HCT116 (cell line): Measurements from ENCODE around the gene ZFP92. TPM values are rescaled to one million over a fixed set of nuclear protein-coding genes. Genes with fewer than 3 reads are reported as not detected.

Experiments used
- ATAC-seq: fragments of 200-7000 bp; cut with Tn5 transposase; 2 replicates; pipeline ENCODE4 v1.9.1; 2020; ENCODE audit warnings: mild to moderate bottlenecking, moderate library complexity
- BruUV-seq: library from RNA; stranded (reverse); fragments of 400-500 nt; replicated peaks from 2 replicates; lab custom pipeline; 2021; lab: Mats Ljungman, UMichigan
- CTCF ChIA-PET: fragments of 300-600 bp; sonication (Branson Sonifier 250); formaldehyde crosslinking; loops from one replicate; lab custom pipeline; 2021; ENCODE audit warnings: antibody characterized with exemption; lab: Charles Lee
- POLR2A ChIA-PET: fragments of 300-600, 350-600 bp; sonication (Branson Sonifier 250); formaldehyde crosslinking; loops from one replicate; lab custom pipeline; 2021; ENCODE audit warnings: antibody characterized with exemption; lab: Charles Lee
- RAD21 ChIA-PET, 2 experiments: fragments of 300-600 bp; sonication (Branson Sonifier 250); formaldehyde crosslinking; loops; one replicate each; lab custom pipeline; 2023; ENCODE audit warnings: low total read pairs in 2 of 2; ENCODE audit not compliant: uncharacterized antibody in 2 of 2, unreplicated experiment in 2 of 2, low non-redundant PET in 1 of 2; lab: Charles Lee
- DNase-seq: peaks from one replicate; pipeline ENCODE4 v3.0.0-alpha.2; 2010; ENCODE audit warnings: low read depth, low spot score
- H2AFZ ChIP-seq: fragments of 200-600 bp; shearing (Covaris generic), sonication (generic); 2 replicates; pipeline ENCODE4 v1.6.1; 2017; ENCODE audit warnings: low read depth, mixed run types, mixed read lengths, antibody characterized with exemption, low read length; ENCODE audit not compliant: poor library complexity, severe bottlenecking
- H3K27ac ChIP-seq: 2 replicates; pipeline ENCODE4 v1.5.1; 2012; ENCODE audit warnings: low read depth, low read length
- H3K27me3 ChIP-seq: fragments of 200-600 bp; sonication (generic); 2 replicates; pipeline ENCODE4 v1.6.1; 2016; ENCODE audit warnings: mixed run types, low read length, mixed read lengths; ENCODE audit not compliant: insufficient read depth
- H3K36me3 ChIP-seq, 2 experiments: fragments of 200-500 bp in 1 of 2; fragments of 200-600 bp in 1 of 2; sonication (Bioruptor generic) in 1 of 2; sonication (generic) in 1 of 2; 2 replicates each; pipeline versions ENCODE4 v1.5.1 to v1.6.1; 2014 to 2016; ENCODE audit warnings: low read length in 2 of 2, inconsistent platforms in 1 of 2, mixed read lengths in 1 of 2, mixed run types in 1 of 2; ENCODE audit not compliant: insufficient read depth in 2 of 2, control insufficient read depth in 1 of 2
- H3K4me1 ChIP-seq, 2 experiments: fragments of 200-600 bp in 1 of 2; sonication (generic) in 1 of 2; 2 replicates each; pipeline versions ENCODE4 v1.5.1 to v1.6.1; 2012 to 2017; ENCODE audit warnings: low read length in 2 of 2, inconsistent platforms in 1 of 2, mild to moderate bottlenecking in 1 of 2, mixed read lengths in 1 of 2, mixed run types in 1 of 2, moderate library complexity in 1 of 2; ENCODE audit not compliant: insufficient read depth in 2 of 2, control insufficient read depth in 1 of 2
- H3K4me2 ChIP-seq: fragments of 200-600 bp; sonication (generic); 2 replicates; pipeline ENCODE4 v1.6.1; 2017; ENCODE audit warnings: mixed run types, low read length, mixed read lengths
- H3K4me3 ChIP-seq, 2 experiments: fragments of 200-600 bp in 1 of 2; sonication (generic) in 1 of 2; replicated peaks in 1 of 2; 2 replicates each; pipeline ENCODE4 v1.5.1; 2011 to 2016; ENCODE audit warnings: low read length in 2 of 2, control low read depth in 1 of 2, low read depth in 1 of 2, mild to moderate bottlenecking in 1 of 2, mixed read lengths in 1 of 2, mixed run types in 1 of 2
- H3K79me2 ChIP-seq: fragments of 200-600 bp; sonication (generic); 2 replicates; pipeline ENCODE4 v1.6.1; 2017; ENCODE audit warnings: mild to moderate bottlenecking, mixed run types, low read length, moderate library complexity, mixed read lengths; ENCODE audit not compliant: insufficient read depth
- H3K9ac ChIP-seq: fragments of 200-600 bp; sonication (generic); 2 replicates; pipeline ENCODE4 v1.6.1; 2016; ENCODE audit warnings: low read length, mixed read lengths
- H3K9me2 ChIP-seq: fragments of 200-600 bp; sonication (generic), shearing (Covaris generic); 2 replicates; pipeline ENCODE4 v1.6.1; 2017; ENCODE audit warnings: mixed run types, mild to moderate bottlenecking, moderate library complexity; ENCODE audit not compliant: insufficient read depth
- H3K9me3 ChIP-seq, 2 experiments: fragments of 200-500 bp in 1 of 2; fragments of 200-600 bp in 1 of 2; sonication (Bioruptor generic) in 1 of 2; sonication (generic) in 1 of 2; 2 replicates each; pipeline ENCODE4 v1.6.1; 2014 to 2017; ENCODE audit warnings: low read length in 2 of 2, mixed read lengths in 2 of 2, inconsistent platforms in 1 of 2, low read depth in 1 of 2, mild to moderate bottlenecking in 1 of 2, mixed run types in 1 of 2, moderate library complexity in 1 of 2; ENCODE audit not compliant: control insufficient read depth in 1 of 2, insufficient read depth in 1 of 2
- H4K20me1 ChIP-seq: fragments of 200-600 bp; sonication (generic), shearing (Covaris generic); 2 replicates; pipeline ENCODE4 v1.6.1; 2017; ENCODE audit warnings: mixed run types, mild to moderate bottlenecking, moderate library complexity; ENCODE audit not compliant: insufficient read depth
- CBX3 ChIP-seq: IDR thresholded peaks from 2 replicates; pipeline ENCODE4 v1.6.1; 2012; ENCODE audit warnings: low read depth
- CEBPB ChIP-seq: IDR thresholded peaks from 2 replicates; pipeline ENCODE4 v1.6.1; 2012; ENCODE audit warnings: low read depth
- CTCF ChIP-seq, 3 experiments: fragments of 200-600 bp in 1 of 3; sonication (generic) in 1 of 3; IDR thresholded peaks in 2 of 3; conservative IDR thresholded peaks in 1 of 3; 2 replicates each; pipeline ENCODE4 v1.5.1; 2012 to 2017; ENCODE audit warnings: low read depth in 2 of 3, low read length in 2 of 3, antibody characterized with exemption in 1 of 3, borderline replicate concordance in 1 of 3, control low read depth in 1 of 3, mild to moderate bottlenecking in 1 of 3, mixed read lengths in 1 of 3, mixed run types in 1 of 3, moderate library complexity in 1 of 3; ENCODE audit not compliant: insufficient read depth in 1 of 3
- EGR1 ChIP-seq: IDR thresholded peaks from 2 replicates; pipeline ENCODE4 v1.6.1; 2012; ENCODE audit warnings: low read depth
- ELF1 ChIP-seq: IDR thresholded peaks from 2 replicates; pipeline ENCODE4 v1.6.1; 2012; ENCODE audit warnings: low read depth, borderline replicate concordance
- EZH2 ChIP-seq: fragments of 200-600 bp; sonication (generic); IDR thresholded peaks from 2 replicates; pipeline ENCODE4 v1.6.1; 2017; ENCODE audit warnings: antibody characterized with exemption, mixed run types
- EZH2phosphoT487 ChIP-seq: fragments of 200-600 bp; IDR thresholded peaks from 2 replicates; pipeline ENCODE4 v1.6.1; 2018; ENCODE audit warnings: antibody characterized with exemption, borderline replicate concordance
- JUND ChIP-seq: IDR thresholded peaks from 2 replicates; pipeline ENCODE4 v1.6.1; 2012
- MAX ChIP-seq: IDR thresholded peaks from 2 replicates; pipeline ENCODE4 v1.6.1; 2012
- POLR2A ChIP-seq: IDR thresholded peaks from 2 replicates; pipeline ENCODE4 v1.7.0; 2011; ENCODE audit warnings: borderline replicate concordance; ENCODE audit not compliant: insufficient read depth, insufficient read length; ENCODE audit errors: extremely low read depth
- POLR2AphosphoS5 ChIP-seq: IDR thresholded peaks from 2 replicates; pipeline ENCODE4 v1.6.1; 2011; ENCODE audit warnings: mild to moderate bottlenecking, low read depth, low read length, moderate library complexity
- RAD21 ChIP-seq: IDR thresholded peaks from 2 replicates; pipeline ENCODE4 v1.6.1; 2012; ENCODE audit warnings: low read depth, mild to moderate bottlenecking
- SIN3A ChIP-seq: IDR thresholded peaks from 2 replicates; pipeline ENCODE4 v1.6.1; 2012; ENCODE audit warnings: low read depth
- SP1 ChIP-seq: IDR thresholded peaks from 2 replicates; pipeline ENCODE4 v1.6.1; 2012; ENCODE audit warnings: low read depth
- SRF ChIP-seq: IDR thresholded peaks from 2 replicates; pipeline ENCODE4 v1.6.1; 2012; ENCODE audit warnings: low read depth
- YY1 ChIP-seq: IDR thresholded peaks from 2 replicates; pipeline ENCODE4 v1.6.1; 2011; ENCODE audit warnings: low read length, low read depth, moderate library complexity, mild to moderate bottlenecking; ENCODE audit not compliant: insufficient replicate concordance; ENCODE audit errors: extremely low read depth
- ZFX ChIP-seq: fragments of 450-650 bp; IDR thresholded peaks from 2 replicates; pipeline ENCODE4 v1.6.1; 2017
- ZNF274 ChIP-seq: fragments of 200-500 bp; sonication (Bioruptor generic); IDR thresholded peaks from 2 replicates; pipeline ENCODE4 v1.6.1; 2014; ENCODE audit warnings: mild to moderate bottlenecking, low read depth, low read length, inconsistent platforms
- intact Hi-C: fragments of 100-400 bp; cut with micrococcal nuclease; formaldehyde crosslinking; loops from 2 replicates; pipeline ENCODE4 v1.10.0; 2022
- total RNA-seq: library from RNA; stranded (reverse); gene quantifications from one replicate; pipeline ENCODE4 v1.2.1, GENCODE V29; 2021; ENCODE audit not compliant: unreplicated experiment
- TF ChIP-seq, protein P1 (sequence below): IDR thresholded peaks from 2 replicates; pipeline ENCODE4 v1.6.1; 2011; ENCODE audit warnings: mild to moderate bottlenecking, low read length, moderate library complexity; ENCODE audit not compliant: insufficient replicate concordance; ENCODE audit errors: extremely low read depth
- TF ChIP-seq, protein P2 (sequence below): IDR thresholded peaks from 2 replicates; pipeline ENCODE4 v1.6.1; 2012

The ZFP92 gene
- total RNA-seq, 1 experiment from 2014 or later: not detected

DNA sequence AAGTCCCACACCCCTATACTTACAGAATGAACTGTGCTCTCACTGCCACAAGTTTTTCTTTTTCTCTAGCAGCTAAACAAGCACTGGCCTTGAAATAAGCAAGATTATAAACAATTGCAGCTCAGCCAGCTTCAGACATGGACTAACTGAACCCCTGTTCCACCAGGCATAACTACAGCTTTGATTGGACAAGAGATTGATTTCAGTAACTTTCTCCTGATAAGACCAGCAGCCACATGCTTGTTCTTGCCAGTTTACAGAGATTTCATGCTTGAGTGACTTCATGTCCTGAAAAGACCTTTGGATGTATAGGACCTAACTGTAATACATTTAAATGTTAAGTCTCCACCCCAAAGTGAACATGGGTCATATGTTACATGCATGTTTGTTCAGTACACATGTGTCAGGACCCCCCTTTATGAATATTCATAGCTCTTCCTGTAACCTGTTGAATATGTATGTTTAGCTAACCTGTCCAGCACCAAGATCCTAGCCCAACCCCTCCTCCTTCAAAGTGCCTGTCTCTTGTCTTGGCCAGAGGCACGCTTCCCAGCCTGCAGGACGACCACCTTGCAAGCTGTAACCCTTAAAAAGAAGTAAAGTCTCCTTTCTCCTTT lies 49.4 kb upstream of the ZFP92 start:
- BruUV-seq: no TSS peak
- no peaks in the 10 kb centered on the region for H3K79me2 ChIP-seq
- CTCF ChIA-PET: no interaction called here
- no peak overlapping the region for H2AFZ ChIP-seq
- no peak overlapping the region for H3K4me3 ChIP-seq
- H3K9me3 ChIP-seq: no peaks in the 10 kb centered on the region
- H3K4me2 ChIP-seq: no peak overlapping the region
- DNase-seq (no peak), ATAC-seq (no peak)
- RAD21 ChIA-PET: no interaction called here
- no peaks in the 10 kb centered on the region for H3K4me1 ChIP-seq
- H3K27ac ChIP-seq: no peak overlapping the region
- POLR2A ChIA-PET: no interaction called here
- intact Hi-C loops: no loop called here
- H4K20me1 ChIP-seq: no peaks in the 10 kb centered on the region
- H3K27me3 ChIP-seq: peaks cover 4% of the 10 kb centered on the region; the same call in 1 of the 2 replicates
- H3K36me3 ChIP-seq: no peaks in the 10 kb centered on the region
- H3K9ac ChIP-seq: no peak overlapping the region
- H3K9me2 ChIP-seq: no peaks in the 10 kb centered on the region
- TF ChIP-seq POLR2AphosphoS5 (no peak), ELF1 (no peak), EZH2 (no peak), CBX3 (no peak), YY1 (no peak), JUND (no peak), RAD21 (no peak), POLR2A (no peak), CTCF (IDR thresholded peaks at IDR 0.05 in 2 of 3, conservative IDR thresholded peaks at IDR 0.05 in 1 of 3; ENCODE audit: borderline replicate concordance in 1 of 3, insufficient read depth in 1 of 3, low read depth in 2 of 3, low read length in 2 of 3) (no peak), EZH2phosphoT487 (no peak), EGR1 (no peak), SRF (no peak), SP1 (no peak), CEBPB (no peak), SIN3A (no peak), ZFX (no peak), MAX (no peak), ZNF274 (no peak)
- TF ChIP-seq, protein P1, sequence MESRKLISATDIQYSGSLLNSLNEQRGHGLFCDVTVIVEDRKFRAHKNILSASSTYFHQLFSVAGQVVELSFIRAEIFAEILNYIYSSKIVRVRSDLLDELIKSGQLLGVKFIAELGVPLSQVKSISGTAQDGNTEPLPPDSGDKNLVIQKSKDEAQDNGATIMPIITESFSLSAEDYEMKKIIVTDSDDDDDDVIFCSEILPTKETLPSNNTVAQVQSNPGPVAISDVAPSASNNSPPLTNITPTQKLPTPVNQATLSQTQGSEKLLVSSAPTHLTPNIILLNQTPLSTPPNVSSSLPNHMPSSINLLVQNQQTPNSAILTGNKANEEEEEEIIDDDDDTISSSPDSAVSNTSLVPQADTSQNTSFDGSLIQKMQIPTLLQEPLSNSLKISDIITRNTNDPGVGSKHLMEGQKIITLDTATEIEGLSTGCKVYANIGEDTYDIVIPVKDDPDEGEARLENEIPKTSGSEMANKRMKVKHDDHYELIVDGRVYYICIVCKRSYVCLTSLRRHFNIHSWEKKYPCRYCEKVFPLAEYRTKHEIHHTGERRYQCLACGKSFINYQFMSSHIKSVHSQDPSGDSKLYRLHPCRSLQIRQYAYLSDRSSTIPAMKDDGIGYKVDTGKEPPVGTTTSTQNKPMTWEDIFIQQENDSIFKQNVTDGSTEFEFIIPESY: no peak
- TF ChIP-seq, protein P2, sequence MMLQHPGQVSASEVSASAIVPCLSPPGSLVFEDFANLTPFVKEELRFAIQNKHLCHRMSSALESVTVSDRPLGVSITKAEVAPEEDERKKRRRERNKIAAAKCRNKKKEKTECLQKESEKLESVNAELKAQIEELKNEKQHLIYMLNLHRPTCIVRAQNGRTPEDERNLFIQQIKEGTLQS: no peak
